ENCODE data around the gene FLNB. TPM values are rescaled to one million over a fixed set of nuclear protein-coding genes. Genes with fewer than 3 reads are reported as not detected.

The FLNB gene
- total and polyA plus RNA-seq, 2 of the 13 experiments (the other 11 are each of a cell fraction or from before 2014, with no cell fraction given), result 106 to 130 TPM

DNA sequence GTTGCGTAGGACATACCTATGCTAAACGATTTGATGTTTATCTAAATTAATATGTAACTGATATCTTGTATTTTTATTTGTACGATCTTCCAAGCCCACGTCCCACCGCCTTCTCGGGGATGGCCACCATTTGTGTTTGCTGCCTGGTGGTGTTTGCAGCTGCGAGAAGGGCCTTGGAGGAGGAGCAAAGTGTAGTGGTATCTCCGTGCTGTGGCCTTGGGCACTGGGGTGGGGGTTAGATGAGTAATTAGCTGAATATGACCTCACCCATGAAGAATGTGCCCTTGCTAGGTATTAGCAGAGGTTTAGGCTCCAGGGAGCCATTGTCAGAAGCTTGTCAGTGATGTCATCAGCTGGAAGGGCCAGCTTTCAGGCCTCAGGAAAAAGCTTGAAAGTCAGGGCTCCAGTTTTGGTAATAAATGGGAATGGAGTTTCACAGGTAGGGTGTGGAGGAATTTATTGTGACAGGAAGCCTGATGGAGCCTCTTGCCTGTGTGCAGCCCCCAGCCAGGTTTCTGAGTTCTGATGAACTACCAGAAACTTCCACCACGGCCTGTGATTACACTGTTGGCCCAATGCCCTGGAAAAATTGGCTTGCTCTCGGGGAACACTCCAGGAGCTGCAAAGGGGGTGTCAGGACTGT is 41.0 kb downstream of the FLNB start (continued):
- TF ChIP-seq, protein P1, sequence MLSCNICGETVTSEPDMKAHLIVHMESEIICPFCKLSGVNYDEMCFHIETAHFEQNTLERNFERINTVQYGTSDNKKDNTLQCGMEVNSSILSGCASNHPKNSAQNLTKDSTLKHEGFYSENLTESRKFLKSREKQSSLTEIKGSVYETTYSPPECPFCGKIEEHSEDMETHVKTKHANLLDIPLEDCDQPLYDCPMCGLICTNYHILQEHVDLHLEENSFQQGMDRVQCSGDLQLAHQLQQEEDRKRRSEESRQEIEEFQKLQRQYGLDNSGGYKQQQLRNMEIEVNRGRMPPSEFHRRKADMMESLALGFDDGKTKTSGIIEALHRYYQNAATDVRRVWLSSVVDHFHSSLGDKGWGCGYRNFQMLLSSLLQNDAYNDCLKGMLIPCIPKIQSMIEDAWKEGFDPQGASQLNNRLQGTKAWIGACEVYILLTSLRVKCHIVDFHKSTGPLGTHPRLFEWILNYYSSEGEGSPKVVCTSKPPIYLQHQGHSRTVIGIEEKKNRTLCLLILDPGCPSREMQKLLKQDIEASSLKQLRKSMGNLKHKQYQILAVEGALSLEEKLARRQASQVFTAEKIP (CRISPR knock-in tag; IDR thresholded peaks at IDR 0.05; ENCODE audit: borderline replicate concordance), result no peak
- TF ChIP-seq ZNF383 (CRISPR knock-in tag; IDR thresholded peaks at IDR 0.05; ENCODE audit: borderline replicate concordance) (no peak), TP53 (CRISPR knock-in tag; conservative IDR thresholded peaks at IDR 0.05) (no peak), ZNF709 (CRISPR knock-in tag; IDR thresholded peaks at IDR 0.05) (no peak), SNAPC5 (CRISPR knock-in tag; IDR thresholded peaks at IDR 0.05; ENCODE audit: borderline replicate concordance) (no peak), AHR (CRISPR knock-in tag; IDR thresholded peaks at IDR 0.05) (no peak), SRSF4 (IDR thresholded peaks at IDR 0.05; ENCODE audit: low read depth, low read length, poor library complexity, severe bottlenecking) (no peak), MED13 (CRISPR knock-in tag; IDR thresholded peaks at IDR 0.05) (peak; percentile 57; the same call in 1 of the 2 replicates), ZNF546 (CRISPR knock-in tag; conservative IDR thresholded peaks at IDR 0.05) (no peak), ZNF577 (CRISPR knock-in tag; IDR thresholded peaks at IDR 0.05; ENCODE audit: borderline replicate concordance, low read depth) (no peak), RBM39 (IDR thresholded peaks at IDR 0.05; ENCODE audit: low read depth, low read length, poor library complexity, severe bottlenecking) (no peak), ZFAT (CRISPR knock-in tag; conservative IDR thresholded peaks at IDR 0.05) (no peak), SATB2 (CRISPR knock-in tag; IDR thresholded peaks at IDR 0.05) (no peak), ZFP1 (CRISPR knock-in tag; IDR thresholded peaks at IDR 0.05) (no peak; the same call in 1 of the 2 replicates), ZSCAN31 (CRISPR knock-in tag; IDR thresholded peaks at IDR 0.05; ENCODE audit: low read depth) (no peak; the same call in 1 of the 2 replicates), NFE2 (CRISPR knock-in tag; IDR thresholded peaks at IDR 0.05) (no peak), ZNF839 (CRISPR knock-in tag; IDR thresholded peaks at IDR 0.05; ENCODE audit: borderline replicate concordance) (no peak), ZBTB14 (CRISPR knock-in tag; IDR thresholded peaks at IDR 0.05) (no peak), MLXIP (CRISPR knock-in tag; IDR thresholded peaks at IDR 0.05; ENCODE audit: borderline replicate concordance) (no peak), SCMH1 (CRISPR knock-in tag; IDR thresholded peaks at IDR 0.05; ENCODE audit: borderline replicate concordance) (no peak), U2AF2 (IDR thresholded peaks at IDR 0.05; ENCODE audit: low read depth, low read length) (no peak)
- TF ChIP-seq, protein P2, sequence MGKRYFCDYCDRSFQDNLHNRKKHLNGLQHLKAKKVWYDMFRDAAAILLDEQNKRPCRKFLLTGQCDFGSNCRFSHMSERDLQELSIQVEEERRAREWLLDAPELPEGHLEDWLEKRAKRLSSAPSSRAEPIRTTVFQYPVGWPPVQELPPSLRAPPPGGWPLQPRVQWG (CRISPR knock-in tag; IDR thresholded peaks at IDR 0.05; ENCODE audit: borderline replicate concordance, low read depth), result no peak
- TF ChIP-seq, protein P3, sequence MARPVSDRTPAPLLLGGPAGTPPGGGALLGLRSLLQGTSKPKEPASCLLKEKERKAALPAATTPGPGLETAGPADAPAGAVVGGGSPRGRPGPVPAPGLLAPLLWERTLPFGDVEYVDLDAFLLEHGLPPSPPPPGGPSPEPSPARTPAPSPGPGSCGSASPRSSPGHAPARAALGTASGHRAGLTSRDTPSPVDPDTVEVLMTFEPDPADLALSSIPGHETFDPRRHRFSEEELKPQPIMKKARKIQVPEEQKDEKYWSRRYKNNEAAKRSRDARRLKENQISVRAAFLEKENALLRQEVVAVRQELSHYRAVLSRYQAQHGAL (CRISPR knock-in tag; IDR thresholded peaks at IDR 0.05; ENCODE audit: not compliant biosample characterization), result no peak
